Glutamatergic neuron (in vitro differentiated cells): Measurements from ENCODE around the gene SNX1. TPM values are rescaled to one million over a fixed set of nuclear protein-coding genes. Genes with fewer than 3 reads are reported as not detected.

ENCODE experiments used
- DNase-seq: peaks from one replicate; pipeline ENCODE4 v3.0.0; 2022
- H3K27ac Mint-ChIP-seq: one replicate; pipeline ENCODE4 v1.8.0; 2020; ENCODE audit warnings: mild to moderate bottlenecking, mixed read lengths, inconsistent platforms; ENCODE audit not compliant: unreplicated experiment
- H3K27me3 Mint-ChIP-seq: one replicate; pipeline ENCODE4 v1.8.0; 2020; ENCODE audit warnings: mild to moderate bottlenecking, moderate library complexity, mixed read lengths, inconsistent platforms; ENCODE audit not compliant: unreplicated experiment
- H3K36me3 Mint-ChIP-seq: one replicate; pipeline ENCODE4 v1.8.0; 2020; ENCODE audit warnings: mild to moderate bottlenecking, mixed read lengths, inconsistent platforms; ENCODE audit not compliant: unreplicated experiment
- H3K4me1 Mint-ChIP-seq: one replicate; pipeline ENCODE4 v1.8.0; 2020; ENCODE audit warnings: mild to moderate bottlenecking, low read depth, mixed read lengths, inconsistent platforms; ENCODE audit not compliant: unreplicated experiment
- H3K4me3 Mint-ChIP-seq: one replicate; pipeline ENCODE4 v1.8.0; 2020; ENCODE audit warnings: mild to moderate bottlenecking, mixed read lengths, inconsistent platforms; ENCODE audit not compliant: unreplicated experiment
- H3K9me3 Mint-ChIP-seq: one replicate; pipeline ENCODE4 v1.8.0; 2020; ENCODE audit warnings: mild to moderate bottlenecking, moderate library complexity, mixed read lengths, inconsistent platforms; ENCODE audit not compliant: unreplicated experiment
- CTCF ChIP-seq: fragments of 200-600 bp; sonication (generic); IDR thresholded peaks from one replicate; pipeline ENCODE4 v1.5.0; 2021; ENCODE audit not compliant: partially characterized antibody, unreplicated experiment
- total RNA-seq: library from RNA; stranded (reverse); fragmentation: NEBNext Ultra II Directional; extraction: Animal tissue kit (Norgen Biotek cat#: 25700); gene quantifications from one replicate; pipeline ENCODE4 v1.2.1, GENCODE V29; 2021; ENCODE audit not compliant: unreplicated experiment

Gene SNX1
- total RNA-seq, 1 donor from 2014 or later = 71.4 TPM

- TF ChIP-seq CTCF = no peak
- H3K36me3 Mint-ChIP-seq = peaks cover 4% of the 10 kb centered on the region
Observed at GRCh38 chr15:64130159-64130558, 34.4 kb downstream of the SNX1 start.

DNA sequence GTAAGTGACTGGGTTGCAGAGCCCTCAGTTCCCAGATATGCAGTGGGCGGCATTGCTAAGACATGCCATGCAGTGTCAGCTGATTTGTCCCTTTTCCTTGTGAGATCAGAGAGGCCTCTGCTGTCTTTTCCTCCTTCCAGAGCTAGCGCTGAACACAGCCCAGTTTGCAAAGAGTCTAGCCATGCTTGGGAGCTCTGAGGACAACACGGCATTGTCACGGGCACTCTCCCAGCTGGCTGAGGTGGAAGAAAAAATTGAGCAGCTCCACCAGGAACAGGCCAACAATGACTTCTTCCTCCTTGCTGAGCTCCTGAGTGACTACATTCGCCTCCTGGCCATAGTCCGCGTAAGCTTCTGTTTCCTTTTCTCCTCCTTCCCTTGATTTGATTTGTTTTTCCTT is 35.8 kb downstream of the SNX1 start:
- no peak for DNase-seq
- TF ChIP-seq CTCF = no peak
- Mint-ChIP-seq H3K4me1 (no peaks in the 10 kb centered on the region), H3K36me3 (peaks cover 4% of the 10 kb centered on the region), H3K27me3 (no peaks in the 10 kb centered on the region), H3K27ac (no peak overlapping the region), H3K4me3 (no peak overlapping the region), H3K9me3 (no peaks in the 10 kb centered on the region)

More at GRCh38 chr15:64130159-64130558, 34.4 kb downstream of the SNX1 start:
- no peak for DNase-seq
- Mint-ChIP-seq H3K27me3 (no peaks in the 10 kb centered on the region), H3K4me3 (no peak overlapping the region), H3K9me3 (no peaks in the 10 kb centered on the region), H3K27ac (no peak overlapping the region), H3K4me1 (no peaks in the 10 kb centered on the region)

DNA sequence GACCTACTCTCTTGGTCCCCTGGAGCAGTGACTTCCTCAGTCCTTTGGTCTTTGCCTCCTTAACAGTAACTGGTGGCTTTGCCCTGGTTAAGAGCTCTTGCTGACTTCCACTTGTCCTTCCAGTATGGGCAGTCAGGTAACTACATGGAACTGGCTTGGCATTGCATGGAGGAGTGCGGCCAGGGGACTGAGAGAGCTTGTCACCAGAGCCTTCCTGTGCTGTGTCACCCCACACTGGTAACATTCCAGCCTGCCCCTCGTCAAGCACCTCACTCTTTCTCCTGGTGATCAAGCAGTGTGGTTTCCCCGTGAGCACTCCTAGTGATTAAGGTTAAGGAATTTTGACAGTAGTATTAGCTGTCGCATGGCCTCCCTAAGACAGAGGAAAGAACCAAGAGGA is 36.4 kb downstream of the SNX1 start:
- Mint-ChIP-seq H3K4me3 (no peak overlapping the region), H3K4me1 (no peaks in the 10 kb centered on the region), H3K9me3 (no peaks in the 10 kb centered on the region), H3K27ac (no peak overlapping the region), H3K27me3 (no peaks in the 10 kb centered on the region), H3K36me3 (peaks cover 4% of the 10 kb centered on the region)
- no peak for DNase-seq
- no peak for TF ChIP-seq CTCF

DNA sequence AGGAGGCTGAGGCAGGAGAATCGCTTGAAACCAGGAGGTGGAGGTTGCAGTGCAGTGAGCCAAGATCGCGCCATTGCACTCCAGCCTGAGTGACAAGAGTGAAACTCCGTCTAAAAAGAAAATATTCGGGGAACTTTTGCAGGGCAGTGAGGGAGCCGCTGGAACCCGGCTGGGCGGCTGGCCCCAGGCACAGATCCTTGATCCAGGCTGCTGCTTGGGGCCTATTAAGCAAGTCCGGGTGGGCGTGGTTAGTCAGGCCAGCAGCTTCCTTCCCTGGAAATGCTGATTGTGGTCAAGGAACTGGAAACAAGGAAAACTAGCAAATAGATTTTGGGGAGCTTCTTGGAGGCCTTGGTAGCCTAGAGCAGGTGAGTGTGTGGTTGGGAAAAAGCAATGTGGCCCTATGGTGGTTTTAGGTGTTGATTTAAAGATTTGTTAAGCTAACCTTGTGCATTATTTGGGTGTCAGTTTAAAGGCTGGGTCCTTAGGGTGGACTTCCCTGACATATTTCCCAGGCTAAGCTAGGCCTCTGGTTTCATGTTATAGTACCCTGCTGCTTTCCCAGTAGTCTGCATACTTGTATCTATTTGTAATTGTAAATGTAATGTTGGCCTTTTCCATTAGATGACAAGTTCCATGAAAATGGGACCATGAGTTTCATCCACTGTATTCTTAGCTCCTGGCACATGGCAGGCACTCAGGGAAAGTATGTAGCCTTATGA is 38.0 kb downstream of the SNX1 start:
- H3K9me3 Mint-ChIP-seq = no peaks in the 10 kb centered on the region
- peaks cover 4% of the 10 kb centered on the region for H3K36me3 Mint-ChIP-seq
- H3K4me1 Mint-ChIP-seq = no peaks in the 10 kb centered on the region
- H3K27ac Mint-ChIP-seq = no peak overlapping the region
- no peak for TF ChIP-seq CTCF
- DNase-seq = no peak
- no peaks in the 10 kb centered on the region for H3K27me3 Mint-ChIP-seq
- H3K4me3 Mint-ChIP-seq = no peak overlapping the region

DNA sequence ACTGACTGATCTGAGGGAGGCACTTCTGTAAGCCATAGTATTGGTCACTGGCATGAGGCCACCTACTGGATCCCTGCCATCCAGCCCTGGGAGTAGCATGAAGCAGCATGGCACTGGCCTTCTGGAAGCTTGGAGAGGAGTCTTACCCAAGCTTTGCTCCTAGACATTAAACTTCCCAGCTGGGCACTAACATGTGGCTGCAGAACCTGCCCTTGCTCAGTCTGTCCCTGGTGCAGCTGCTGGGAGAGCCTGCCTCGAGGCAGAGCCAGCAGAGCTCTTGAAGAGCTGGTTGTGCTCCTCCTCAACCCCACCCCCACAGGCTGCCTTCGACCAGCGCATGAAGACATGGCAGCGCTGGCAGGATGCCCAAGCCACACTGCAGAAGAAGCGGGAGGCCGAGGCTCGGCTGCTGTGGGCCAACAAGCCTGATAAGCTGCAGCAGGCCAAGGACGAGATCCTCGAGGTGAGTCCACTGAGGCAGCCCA is 38.6 kb downstream of the SNX1 start:
- no peak overlapping the region for H3K4me3 Mint-ChIP-seq
- DNase-seq = no peak
- peaks cover 4% of the 10 kb centered on the region for H3K36me3 Mint-ChIP-seq
- H3K27me3 Mint-ChIP-seq = no peaks in the 10 kb centered on the region
- H3K9me3 Mint-ChIP-seq = no peaks in the 10 kb centered on the region
- H3K27ac Mint-ChIP-seq = no peak overlapping the region
- no peak for TF ChIP-seq CTCF
- H3K4me1 Mint-ChIP-seq = no peaks in the 10 kb centered on the region
